Stimulated activated CD8-positive, alpha-beta memory T cell treated with anti-CD3 and anti-CD28 coated beads, Interleukin-4, amount 100 ng/mL, for 48 hours (primary cell): ENCODE data around the gene TAS2R39.

Experiments
- DNase-seq: peaks from one replicate; pipeline ENCODE4 v3.0.0-alpha.2; 2020

TAS2R39 gene

DNA sequence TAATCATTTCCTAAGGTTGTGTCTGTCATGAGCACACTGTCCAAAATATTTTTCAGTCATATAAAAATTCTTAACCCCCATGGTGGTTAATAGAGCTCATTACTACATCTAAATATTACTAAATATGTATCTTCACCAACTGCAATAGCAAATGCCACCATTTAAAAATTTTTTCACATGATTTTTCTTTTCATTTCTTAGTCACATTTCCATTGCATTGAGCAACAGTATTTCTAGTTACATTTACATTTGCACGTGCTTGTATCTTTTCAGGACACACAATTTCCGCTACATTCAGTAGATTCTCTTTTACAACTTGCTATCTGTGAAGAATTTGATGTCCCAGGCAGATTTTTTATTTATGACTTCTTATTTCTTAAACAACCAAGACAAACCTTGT lies 33.5 kb downstream of the TAS2R39 start:
- DNase-seq: no peak

DNA sequence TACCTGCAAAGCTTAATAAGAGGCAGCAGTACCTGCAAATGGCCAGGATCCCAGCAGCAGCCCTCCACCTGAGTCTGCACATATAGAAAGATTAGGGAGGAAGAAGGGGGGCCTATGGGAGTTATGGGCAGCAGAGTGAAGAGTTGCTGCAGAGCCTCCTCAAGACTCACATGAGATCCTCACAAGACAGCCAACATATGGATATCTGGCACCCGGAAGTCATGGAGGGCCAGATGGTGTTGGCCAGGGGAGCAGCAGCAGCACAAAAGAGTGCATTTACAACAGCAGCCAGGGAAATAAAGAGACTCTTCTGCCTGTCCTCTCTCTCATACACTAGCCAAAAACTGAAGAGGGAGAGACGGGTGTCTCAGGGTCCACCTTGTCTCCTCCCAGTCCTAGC lies 34.6 kb downstream of the TAS2R39 start:
- DNase-seq: no peak

DNA sequence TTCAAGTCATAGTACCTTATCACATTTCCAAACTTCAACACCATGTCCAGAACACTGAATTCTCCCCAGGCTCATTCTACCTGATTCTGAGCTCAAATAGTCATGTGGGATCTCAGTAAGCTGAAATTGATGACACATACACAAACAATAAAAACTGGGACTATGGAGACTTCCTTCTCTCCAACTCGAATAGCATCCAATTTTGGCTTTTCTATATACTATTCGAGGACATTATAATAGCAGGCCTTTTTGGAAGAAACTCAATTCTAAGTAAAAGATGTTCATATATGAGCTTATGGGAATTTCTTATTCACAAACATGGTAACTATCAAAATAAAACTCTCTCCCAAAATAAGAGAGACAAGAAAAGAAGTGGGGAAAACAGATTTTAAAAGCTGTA lies 38.1 kb downstream of the TAS2R39 start:
- no peak for DNase-seq

DNA sequence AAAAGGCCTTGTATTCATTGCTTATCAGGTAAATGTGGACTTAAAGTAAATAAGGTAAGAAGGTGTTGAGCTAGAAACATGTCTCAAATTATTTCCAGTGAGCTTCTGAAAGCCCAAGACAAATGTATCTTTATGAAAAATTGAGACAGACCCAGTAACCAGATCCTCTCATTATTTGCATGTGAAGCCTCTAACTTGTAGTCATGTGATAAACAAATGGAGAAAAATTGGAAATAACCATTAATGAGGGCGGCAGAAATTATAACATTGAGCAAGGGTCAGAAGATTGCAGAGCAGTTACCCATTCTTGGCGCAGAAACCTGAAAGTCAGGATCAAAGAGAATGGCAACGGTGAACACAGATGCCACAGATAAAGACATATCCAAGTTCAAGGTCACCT lies 38.5 kb downstream of the TAS2R39 start, which contains the start of gene TAS2R40:
Gene TAS2R40, plus strand, starts transcription at position 301 of the 400 bp plus-strand sequence. Its CDS starts 42 bp downstream, at position 343.
- DNase-seq: no peak

DNA sequence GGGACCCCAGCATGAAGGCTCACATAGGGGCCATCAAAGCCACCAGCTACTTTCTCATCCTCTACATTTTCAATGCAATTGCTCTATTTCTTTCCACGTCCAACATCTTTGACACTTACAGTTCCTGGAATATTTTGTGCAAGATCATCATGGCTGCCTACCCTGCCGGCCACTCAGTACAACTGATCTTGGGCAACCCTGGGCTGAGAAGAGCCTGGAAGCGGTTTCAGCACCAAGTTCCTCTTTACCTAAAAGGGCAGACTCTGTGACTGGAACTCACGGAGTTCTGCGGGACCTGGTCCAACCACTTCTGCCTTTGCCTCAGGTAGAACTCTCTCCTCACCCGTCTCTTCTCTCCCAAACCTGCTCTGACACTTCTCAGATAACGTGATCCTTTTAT lies 39.6 kb downstream of the TAS2R39 start:
- no peak for DNase-seq

DNA sequence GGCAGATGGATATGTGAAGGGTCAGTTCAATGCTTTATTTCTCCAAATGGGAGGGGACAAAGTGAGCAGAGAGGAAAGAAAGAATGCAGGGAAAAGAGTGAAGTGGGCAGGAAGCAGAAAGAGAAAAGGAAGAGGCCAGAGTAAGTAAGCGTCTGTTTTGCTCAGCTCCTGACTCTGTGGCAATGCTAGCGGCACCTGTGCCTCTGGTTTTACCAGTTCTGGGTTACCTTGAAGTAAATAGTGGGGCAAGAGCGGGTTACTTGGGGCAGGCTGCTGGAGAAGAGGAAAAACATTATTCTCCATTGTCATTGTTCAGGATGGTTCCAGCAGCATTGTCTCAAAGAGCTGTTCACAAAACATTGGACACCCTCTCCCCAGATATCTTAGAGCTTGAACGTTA lies 40.6 kb downstream of the TAS2R39 start:
- DNase-seq: no peak

DNA sequence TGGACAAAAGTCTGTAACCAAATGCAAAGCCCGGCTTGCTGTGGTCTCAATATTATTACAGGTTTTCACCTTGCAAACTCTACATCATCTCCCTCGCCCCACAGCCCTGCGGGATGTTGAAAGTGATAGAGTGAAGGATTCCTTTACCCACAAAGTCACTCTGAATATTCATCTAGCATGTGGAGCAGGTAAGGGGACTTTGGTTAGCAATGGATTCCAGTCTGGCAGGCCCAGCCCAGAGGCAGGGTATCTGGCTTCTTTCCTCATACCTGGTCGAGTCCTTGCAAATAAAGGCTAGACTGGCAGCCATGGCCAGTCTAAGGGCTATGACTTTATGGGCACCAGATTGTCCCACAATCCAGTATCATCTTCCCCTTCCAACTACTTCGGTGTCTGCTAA lies 41.8 kb downstream of the TAS2R39 start:
- no peak for DNase-seq

DNA sequence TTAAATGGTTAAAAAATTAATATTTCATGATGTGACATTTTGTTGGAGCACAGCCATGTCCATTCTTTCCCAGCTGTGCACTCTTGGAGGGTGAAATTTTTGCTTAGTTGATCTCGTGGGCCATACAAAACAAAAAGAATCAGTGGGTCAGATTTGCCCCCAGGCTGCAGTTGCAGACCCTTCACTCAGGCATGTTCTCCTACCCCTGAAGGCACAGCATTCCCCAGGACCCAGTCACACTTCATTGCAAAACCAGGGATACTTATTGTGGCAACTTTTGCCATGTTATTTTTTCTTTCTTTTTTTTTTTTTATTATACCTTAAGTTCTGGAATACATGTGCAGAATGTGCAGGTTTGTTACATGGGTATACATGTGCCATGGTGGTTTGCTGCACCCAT lies 44.6 kb downstream of the TAS2R39 start:
- DNase-seq: no peak

DNA sequence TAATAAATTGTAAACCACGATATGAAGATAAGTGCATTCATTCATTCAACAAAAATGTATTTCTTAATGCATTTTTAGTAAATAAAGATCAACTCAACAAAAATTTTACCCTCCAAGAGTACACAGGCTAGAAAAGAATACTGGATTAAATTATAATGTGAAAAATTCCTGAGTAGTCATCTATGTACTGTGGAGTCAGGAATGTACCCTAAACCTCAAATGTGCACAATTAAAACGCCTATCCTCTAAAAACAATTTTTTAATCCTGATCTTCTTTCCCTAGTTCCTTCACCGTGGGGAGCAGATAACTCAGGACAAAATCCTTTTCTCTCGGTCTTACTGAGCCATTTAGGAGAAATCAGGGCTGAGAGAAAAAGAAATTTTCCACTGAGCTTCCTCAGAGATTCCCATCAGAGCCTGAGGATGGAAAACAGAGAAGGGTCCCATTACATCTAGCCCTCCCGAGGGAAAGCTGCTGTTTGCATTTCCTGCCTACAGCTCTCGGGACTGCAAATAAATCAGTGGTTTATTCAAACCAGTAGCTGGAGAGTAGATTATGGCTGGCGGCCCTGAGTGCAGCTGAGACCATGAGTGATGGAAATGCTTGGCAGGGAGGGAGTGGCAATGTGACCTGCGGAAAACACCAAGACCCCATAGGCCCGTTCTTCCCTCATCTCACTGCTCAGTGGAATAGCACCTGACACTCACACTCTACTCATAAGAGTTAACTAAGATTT lies 46.0 kb downstream of the TAS2R39 start:
- DNase-seq: no peak

DNA sequence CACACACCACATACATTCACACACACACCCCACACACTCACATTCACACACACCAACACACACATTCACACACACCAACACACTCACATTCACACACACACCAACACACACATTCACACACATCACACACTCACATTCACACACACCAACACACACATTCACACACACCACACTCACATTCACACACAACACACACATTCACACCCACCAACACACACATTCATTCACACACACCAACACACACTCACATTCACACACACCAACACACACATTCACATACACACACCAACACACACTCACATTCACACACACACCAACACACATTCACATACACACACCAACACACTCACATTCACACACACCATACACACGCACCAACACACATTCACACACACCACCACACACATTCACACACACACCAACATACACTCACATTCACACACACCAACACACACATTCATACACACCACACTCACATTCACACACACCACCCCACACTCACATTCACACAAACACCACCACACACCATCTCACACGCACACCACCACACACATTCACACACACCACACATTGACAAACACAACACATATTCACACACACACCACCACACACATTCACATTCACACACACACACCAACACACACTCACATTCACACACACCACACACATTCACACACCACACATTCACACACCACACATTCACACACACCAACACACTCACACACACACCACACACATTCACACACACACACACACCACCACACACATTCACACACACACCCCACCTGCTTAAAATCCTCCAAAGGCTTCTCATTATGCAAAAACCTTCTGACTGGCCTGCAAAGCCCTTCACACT lies 47.6 kb downstream of the TAS2R39 start:
- no peak for DNase-seq
